PC-9 (cell line): ENCODE data around the gene ALKBH6. TPM values are rescaled to one million over a fixed set of nuclear protein-coding genes. Genes with fewer than 3 reads are reported as not detected.

Experiments used
- BruUV-seq: library from RNA; stranded (reverse); fragments of 400-500 nt; replicated peaks from 2 replicates; lab custom pipeline; 2021; lab: Mats Ljungman, UMichigan
- CTCF ChIA-PET: fragments of 300-600 bp; sonication (Branson Sonifier 250); formaldehyde crosslinking; loops from one replicate; lab custom pipeline; 2022; ENCODE audit warnings: antibody characterized with exemption; lab: Charles Lee
- POLR2A ChIA-PET: fragments of 300-600 bp; sonication (Branson Sonifier 250); formaldehyde crosslinking; loops from one replicate; lab custom pipeline; 2022; ENCODE audit warnings: antibody characterized with exemption; ENCODE audit not compliant: unreplicated experiment; lab: Charles Lee
- DNase-seq, 2 experiments: peaks; one replicate each; pipeline versions ENCODE4 v3.0.0 to v3.0.0-alpha.2; 2015 to 2022; ENCODE audit warnings: mixed read lengths in 1 of 2
- H2AFZ ChIP-seq: fragments of 200-600 bp; sonication (generic); 2 replicates; pipeline ENCODE4 v1.8.1; 2017; ENCODE audit warnings: antibody characterized with exemption
- H3F3A ChIP-seq: fragments of 200-600 bp; sonication (generic); 2 replicates; pipeline ENCODE4 v1.8.1; 2017; ENCODE audit warnings: antibody characterized with exemption, mild to moderate bottlenecking, low read depth; ENCODE audit not compliant: insufficient read depth
- H3K27ac ChIP-seq: fragments of 200-600 bp; sonication (generic); 2 replicates; pipeline ENCODE4 v1.6.1; 2016; ENCODE audit warnings: mixed run types
- H3K27me3 ChIP-seq: fragments of 200-600 bp; sonication (generic); 2 replicates; pipeline ENCODE4 v1.6.1; 2016; ENCODE audit warnings: low read depth, mixed run types; ENCODE audit not compliant: insufficient read depth
- H3K36me3 ChIP-seq: fragments of 200-600 bp; sonication (generic); 2 replicates; pipeline ENCODE4 v1.6.1; 2016; ENCODE audit warnings: low read depth, mixed run types
- H3K4me1 ChIP-seq: fragments of 200-600 bp; sonication (generic); replicated peaks from 2 replicates; pipeline ENCODE4 v1.6.1; 2016; ENCODE audit warnings: mixed run types; ENCODE audit not compliant: insufficient read depth
- H3K4me2 ChIP-seq: fragments of 200-600 bp; sonication (generic); 2 replicates; pipeline ENCODE4 v1.6.1; 2017; ENCODE audit warnings: mixed run types
- H3K4me3 ChIP-seq: fragments of 200-600 bp; sonication (generic); 2 replicates; pipeline ENCODE4 v1.6.1; 2016; ENCODE audit warnings: mixed run types
- H3K79me2 ChIP-seq: fragments of 200-600 bp; sonication (generic); 2 replicates; pipeline ENCODE4 v1.6.1; 2017; ENCODE audit warnings: low read depth, mixed run types
- H3K9me2 ChIP-seq: fragments of 200-600 bp; sonication (generic); 2 replicates; pipeline ENCODE4 v1.8.1; 2017; ENCODE audit warnings: mild to moderate bottlenecking; ENCODE audit not compliant: insufficient read depth
- H3K9me3 ChIP-seq: fragments of 200-600 bp; sonication (generic); 2 replicates; pipeline ENCODE4 v1.8.1; 2016; ENCODE audit warnings: low read depth; ENCODE audit not compliant: insufficient read depth
- H4K20me1 ChIP-seq: fragments of 200-600 bp; sonication (generic); 2 replicates; pipeline ENCODE4 v1.8.1; 2017; ENCODE audit not compliant: insufficient read depth
- CTCF ChIP-seq: fragments of 200-600 bp; sonication (generic); conservative IDR thresholded peaks from 2 replicates; pipeline ENCODE4 v1.6.1; 2017; ENCODE audit warnings: mixed run types, antibody characterized with exemption, mild to moderate bottlenecking, moderate library complexity
- EZH2 ChIP-seq: fragments of 200-600 bp; sonication (generic); IDR thresholded peaks from 2 replicates; pipeline ENCODE4 v1.8.0; 2017; ENCODE audit warnings: antibody characterized with exemption, low read depth
- intact Hi-C: fragments of 100-400 bp; cut with micrococcal nuclease; formaldehyde crosslinking; loops from one replicate; pipeline ENCODE4 v1.10.0; 2022; ENCODE audit not compliant: unreplicated experiment
- total RNA-seq: library from RNA; stranded (reverse); gene quantifications from 2 replicates; pipeline ENCODE4 v1.2.3, GENCODE V29; 2021

Gene ALKBH6
- total RNA-seq, 1 experiment from 2014 or later: 55.1 TPM

- TF ChIP-seq CTCF (no peak), EZH2 (no peak)
- ChIA-PET POLR2A (interaction anchor here (0.6 kb wide), 1 partner anchor 102 kb away, joined by 9 read pairs; no protein-coding TSS in a partner anchor), CTCF (no interaction called here)
- no peaks in the 10 kb centered on the region for H3K36me3 ChIP-seq
- no peaks in the 10 kb centered on the region for H3K79me2 ChIP-seq
- DNase-seq: no peak
- H3K4me2 ChIP-seq: no peak overlapping the region
- no peaks in the 10 kb centered on the region for H3K27me3 ChIP-seq
- intact Hi-C loops: no loop called here
- H3K4me3 ChIP-seq: no peak overlapping the region
- H4K20me1 ChIP-seq: no peaks in the 10 kb centered on the region
- no peaks in the 10 kb centered on the region for H3K9me2 ChIP-seq
- no peak overlapping the region for H2AFZ ChIP-seq
- no peaks in the 10 kb centered on the region for H3K9me3 ChIP-seq
- BruUV-seq: no TSS peak
- peaks cover 4% of the 10 kb centered on the region; the same call in 1 of the 2 replicates for H3F3A ChIP-seq
- no peak overlapping the region for H3K27ac ChIP-seq
- no peaks in the 10 kb centered on the region for H3K4me1 ChIP-seq
These were observed 7.1 kb downstream of the ALKBH6 start for GRCh38 chr19:36006955-36007354.

DNA sequence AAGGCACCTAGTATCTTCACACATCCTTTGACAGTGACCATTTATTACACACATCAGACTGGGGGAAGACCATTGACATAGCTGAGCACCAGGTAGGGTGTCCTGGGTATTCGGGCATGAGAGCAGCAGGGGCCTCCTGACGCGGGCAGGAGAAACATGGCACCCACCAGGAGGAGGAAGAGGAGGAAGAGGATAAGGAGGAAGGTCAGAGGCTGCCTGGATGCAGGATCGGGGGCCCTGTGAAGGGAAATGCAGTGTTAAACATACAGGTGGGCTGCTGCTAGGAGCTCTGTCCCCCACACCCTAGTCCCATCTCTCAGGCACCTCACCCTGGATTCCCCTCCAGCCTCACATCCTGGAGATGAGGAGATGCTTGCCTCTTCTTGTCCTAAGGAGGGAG lies 10.7 kb downstream of the ALKBH6 start:
- Histone ChIP-seq H3K9me2 (no peaks in the 10 kb centered on the region), H2AFZ (no peak overlapping the region), H3K27ac (no peak overlapping the region), H3K9me3 (no peaks in the 10 kb centered on the region), H3K79me2 (no peaks in the 10 kb centered on the region; the same call in 1 of the 2 replicates), H3K4me2 (no peak overlapping the region), H3K36me3 (no peaks in the 10 kb centered on the region), H3K27me3 (no peaks in the 10 kb centered on the region), H3F3A (no peaks in the 10 kb centered on the region), H3K4me1 (no peaks in the 10 kb centered on the region), H4K20me1 (no peaks in the 10 kb centered on the region; the same call in 1 of the 2 replicates), H3K4me3 (no peak overlapping the region)
- ChIA-PET CTCF (no interaction called here), POLR2A (interaction anchor here (0.7 kb wide), 1 partner anchor 343 kb away, joined by 15 read pairs; no protein-coding TSS in a partner anchor)
- DNase-seq: no peak
- TF ChIP-seq CTCF: no peak
- TF ChIP-seq EZH2: no peak
- no TSS peak for BruUV-seq
- intact Hi-C loops: no loop called here

GRCh38 chr19:36001605-36002004 lies 12.4 kb downstream of the ALKBH6 start:
- no peaks in the 10 kb centered on the region for H3K36me3 ChIP-seq
- H3K27ac ChIP-seq: no peak overlapping the region
- POLR2A ChIA-PET: no interaction called here
- H3K4me3 ChIP-seq: no peak overlapping the region
- intact Hi-C loops: no loop called here
- no TSS peak for BruUV-seq
- H4K20me1 ChIP-seq: peaks cover 6% of the 10 kb centered on the region; the same call in 1 of the 2 replicates
- H3K9me2 ChIP-seq: no peaks in the 10 kb centered on the region
- no peaks in the 10 kb centered on the region for H3K9me3 ChIP-seq
- no peaks in the 10 kb centered on the region for H3F3A ChIP-seq
- no peak for DNase-seq
- H2AFZ ChIP-seq: no peak overlapping the region
- peaks cover 8% of the 10 kb centered on the region for H3K79me2 ChIP-seq
- H3K27me3 ChIP-seq: no peaks in the 10 kb centered on the region
- TF ChIP-seq CTCF (no peak), EZH2 (no peak)
- no peaks in the 10 kb centered on the region for H3K4me1 ChIP-seq
- CTCF ChIA-PET: no interaction called here
- no peak overlapping the region for H3K4me2 ChIP-seq
